Body of pancreas (tissue), 4 donors: Measurements from ENCODE around the gene ASMT.

Source experiments
- POLR2A ChIP-seq, 3 donors: fragments of 450-650 bp; IDR thresholded peaks; one replicate each; pipeline ENCODE4 v1.6.1; 2016; ENCODE audit warnings: antibody characterized with exemption in 3 of 3, mild to moderate bottlenecking in 2 of 3
- TF ChIP-seq, protein P1 (sequence below), 7 experiments: fragments of 450-650 bp in 4 of 7; fragments of 200-600 bp in 3 of 7; sonication (generic) in 3 of 7; IDR thresholded peaks; one replicate each; pipeline ENCODE4 v1.5.1; 2016 to 2019; ENCODE audit warnings: antibody characterized with exemption in 7 of 7

DNA sequence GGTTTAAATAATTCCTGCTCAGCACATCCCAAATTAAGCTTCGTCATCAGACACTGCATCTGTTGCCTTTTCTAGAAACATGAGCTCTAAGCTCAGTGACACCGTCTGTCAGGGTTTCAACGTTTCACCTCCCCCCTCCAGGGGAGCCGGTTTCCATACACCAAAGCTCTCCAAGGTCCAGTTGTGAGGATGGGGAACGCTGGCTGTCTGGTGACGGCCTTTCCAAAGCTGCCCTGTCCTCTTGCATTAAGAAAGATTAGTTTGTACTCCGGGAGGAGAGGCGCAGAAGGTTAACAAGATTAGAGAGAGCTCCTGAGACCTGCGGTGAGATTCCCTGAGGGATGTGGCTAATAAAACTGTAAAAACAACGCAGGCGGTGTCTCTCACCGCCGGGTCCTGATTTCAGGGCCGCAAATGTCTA is 43.2 kb downstream of the ASMT start:
- no peak for TF ChIP-seq POLR2A (IDR thresholded peaks at IDR 0.05)
- TF ChIP-seq, protein P1, sequence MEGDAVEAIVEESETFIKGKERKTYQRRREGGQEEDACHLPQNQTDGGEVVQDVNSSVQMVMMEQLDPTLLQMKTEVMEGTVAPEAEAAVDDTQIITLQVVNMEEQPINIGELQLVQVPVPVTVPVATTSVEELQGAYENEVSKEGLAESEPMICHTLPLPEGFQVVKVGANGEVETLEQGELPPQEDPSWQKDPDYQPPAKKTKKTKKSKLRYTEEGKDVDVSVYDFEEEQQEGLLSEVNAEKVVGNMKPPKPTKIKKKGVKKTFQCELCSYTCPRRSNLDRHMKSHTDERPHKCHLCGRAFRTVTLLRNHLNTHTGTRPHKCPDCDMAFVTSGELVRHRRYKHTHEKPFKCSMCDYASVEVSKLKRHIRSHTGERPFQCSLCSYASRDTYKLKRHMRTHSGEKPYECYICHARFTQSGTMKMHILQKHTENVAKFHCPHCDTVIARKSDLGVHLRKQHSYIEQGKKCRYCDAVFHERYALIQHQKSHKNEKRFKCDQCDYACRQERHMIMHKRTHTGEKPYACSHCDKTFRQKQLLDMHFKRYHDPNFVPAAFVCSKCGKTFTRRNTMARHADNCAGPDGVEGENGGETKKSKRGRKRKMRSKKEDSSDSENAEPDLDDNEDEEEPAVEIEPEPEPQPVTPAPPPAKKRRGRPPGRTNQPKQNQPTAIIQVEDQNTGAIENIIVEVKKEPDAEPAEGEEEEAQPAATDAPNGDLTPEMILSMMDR (IDR thresholded peaks at IDR 0.05), result no peak
